BLaER1 treated with 17β-estradiol and CSF1 and Interleukin-3, amounts not matched to agents 10 nM and 100 nM (cell line): Measurements from ENCODE around the gene NKAP.
"Not testable (repeated sequence)": the region's sequence is repeated elsewhere in the genome, so short reads cannot be mapped to it uniquely, and the experiment has no call there.

Experiments
- H3K27ac ChIP-seq, 11 experiments: shearing (Covaris generic); formaldehyde crosslinking; 2 replicates each; pipeline ENCODE4 v1.8.1; 2022
- H3K27me3 ChIP-seq, 11 experiments: shearing (Covaris generic); formaldehyde crosslinking; 2 replicates each; pipeline ENCODE4 v1.8.1; 2022
- H3K36me3 ChIP-seq, 11 experiments: shearing (Covaris generic); formaldehyde crosslinking; 2 replicates each; pipeline ENCODE4 v1.8.1; 2022
- H3K4me1 ChIP-seq, 10 experiments: shearing (Covaris generic); formaldehyde crosslinking; 2 replicates each; pipeline ENCODE4 v1.8.1; 2022
- H3K4me2 ChIP-seq, 11 experiments: shearing (Covaris generic); formaldehyde crosslinking; 2 replicates each; pipeline ENCODE4 v1.8.1; 2022
- H3K4me3 ChIP-seq, 10 experiments: shearing (Covaris generic); formaldehyde crosslinking; 2 replicates each; pipeline ENCODE4 v1.8.1; 2022
- H3K9ac ChIP-seq, 11 experiments: shearing (Covaris generic); formaldehyde crosslinking; 2 replicates each; pipeline ENCODE4 v1.8.1; 2022
- H3K9me3 ChIP-seq, 11 experiments: shearing (Covaris generic); formaldehyde crosslinking; replicated peaks in 1 of 11; 2 replicates each; pipeline ENCODE4 v1.8.1; 2022
- H4K20me1 ChIP-seq, 11 experiments: shearing (Covaris generic); formaldehyde crosslinking; 2 replicates each; pipeline ENCODE4 v1.8.1; 2022
- Cebpa-rat ChIP-seq, 11 experiments: shearing (Covaris generic); IDR thresholded peaks; 2 replicates each; pipeline ENCODE4 v1.8.1; 2022

Gene NKAP

GRCh38 chrX:119900976-119901375 is 42.6 kb downstream of the NKAP start:
- no peak overlapping the region for H3K4me2 ChIP-seq
- no peaks in the 10 kb centered on the region for H3K27me3 ChIP-seq
- H3K9me3 ChIP-seq, result no peaks in the 10 kb centered on the region
- H3K4me1 ChIP-seq, result peaks cover 0 to 15% (median 0%) of the 10 kb centered on the region in 10 experiments; a peak in 5 of 20 replicates
- H3K4me3 ChIP-seq, result no peak overlapping the region
- no peak overlapping the region for H3K9ac ChIP-seq
- no peaks in the 10 kb centered on the region for H3K36me3 ChIP-seq
- H4K20me1 ChIP-seq, result no peaks in the 10 kb centered on the region
- no peak overlapping the region for H3K27ac ChIP-seq
- no peak for TF ChIP-seq Cebpa-rat (IDR thresholded peaks at IDR 0.05)

GRCh38 chrX:119899125-119899524 is 44.4 kb downstream of the NKAP start:
- no peaks in the 10 kb centered on the region for H3K27me3 ChIP-seq
- peaks cover 0 to 15% (median 0%) of the 10 kb centered on the region in 10 experiments; a peak in 5 of 20 replicates for H3K4me1 ChIP-seq
- TF ChIP-seq Cebpa-rat (IDR thresholded peaks at IDR 0.05), result no peak
- no peaks in the 10 kb centered on the region for H4K20me1 ChIP-seq
- H3K9ac ChIP-seq, result no peak overlapping the region
- H3K27ac ChIP-seq, result no peak overlapping the region
- H3K4me3 ChIP-seq, result no peak overlapping the region
- no peaks in the 10 kb centered on the region for H3K9me3 ChIP-seq
- no peaks in the 10 kb centered on the region for H3K36me3 ChIP-seq
- H3K4me2 ChIP-seq, result peak overlapping the region in 3 of 11 experiments; percentile 1 to 67 (median 31); a peak in 3 of 22 replicates

GRCh38 chrX:119895843-119896326 is 47.7 kb downstream of the NKAP start, which contains the start of gene AKAP14:
AKAP14 (plus strand) TSS chrX:119895893; CDS start chrX:119903224, 7,331 bp downstream.
- no peaks in the 10 kb centered on the region for H3K27me3 ChIP-seq
- H3K9me3 ChIP-seq, result no peaks in the 10 kb centered on the region
- no peak within 1 kb of the TSS for H3K9ac ChIP-seq
- peaks cover 0 to 15% (median 0%) of the 10 kb centered on the region in 10 experiments; a peak in 5 of 20 replicates for H3K4me1 ChIP-seq
- no peak within 1 kb of the TSS for H3K4me3 ChIP-seq
- no peak within 1 kb of the TSS for H3K27ac ChIP-seq
- TF ChIP-seq Cebpa-rat (IDR thresholded peaks at IDR 0.05), result no peak
- H3K4me2 ChIP-seq, result no peak within 1 kb of the TSS
- H3K36me3 ChIP-seq, result no peaks in the 10 kb centered on the region
- H4K20me1 ChIP-seq, result no peaks in the 10 kb centered on the region

GRCh38 chrX:119891961-119892692 is 51.4 kb downstream of the NKAP start:
- H3K4me3 ChIP-seq, result not testable (repeated sequence)

GRCh38 chrX:119890626-119891025 is 52.9 kb downstream of the NKAP start:
- H3K27me3 ChIP-seq, result peaks cover 0 to 15% (median 4%) of the 10 kb centered on the region in 11 experiments; a peak in 14 of 22 replicates
- not testable (repeated sequence) for H3K4me2 ChIP-seq, H3K27ac ChIP-seq, H3K9ac ChIP-seq, H3K36me3 ChIP-seq, H3K9me3 ChIP-seq, H3K4me3 ChIP-seq, H4K20me1 ChIP-seq, H3K4me1 ChIP-seq

More at GRCh38 chrX:119891961-119892692, 51.4 kb downstream of the NKAP start:
- not testable (repeated sequence) for H4K20me1 ChIP-seq, H3K9ac ChIP-seq, H3K9me3 ChIP-seq, H3K4me1 ChIP-seq, H3K27ac ChIP-seq, H3K4me2 ChIP-seq, H3K36me3 ChIP-seq
- H3K27me3 ChIP-seq, result peaks cover 0 to 15% (median 4%) of the 10 kb centered on the region in 11 experiments; a peak in 14 of 22 replicates

GRCh38 chrX:119887721-119888425 is 55.7 kb downstream of the NKAP start:
- no peak for TF ChIP-seq Cebpa-rat (IDR thresholded peaks at IDR 0.05)
- H3K4me3 ChIP-seq, result peak overlapping the region; percentile 14 to 59 (median 44); a peak in 13 of 20 replicates
- H3K36me3 ChIP-seq, result no peaks in the 10 kb centered on the region
- H3K9me3 ChIP-seq, result peaks cover 0 to 10% (median 7%) of the 10 kb centered on the region in 11 experiments; a peak in 9 of 22 replicates
- peak overlapping the region in 2 of 11 experiments; percentile 24 to 53; a peak in 3 of 22 replicates for H3K9ac ChIP-seq
- peaks cover 0 to 15% (median 4%) of the 10 kb centered on the region in 11 experiments; a peak in 14 of 22 replicates for H3K27me3 ChIP-seq
- H3K4me1 ChIP-seq, result peaks cover 0 to 6% (median 1%) of the 10 kb centered on the region in 10 experiments; a peak in 3 of 20 replicates
- H4K20me1 ChIP-seq, result no peaks in the 10 kb centered on the region
- no peak overlapping the region for H3K27ac ChIP-seq
- peak overlapping the region; percentile 40 to 73 (median 54); a peak in 18 of 22 replicates for H3K4me2 ChIP-seq

- H3K27ac ChIP-seq, result no peak overlapping the region
- H3K4me3 ChIP-seq, result no peak overlapping the region
- 0 out of 22 replicates have a peak overlapping the region, but pooled peaks of 2 of the 11 experiments have one; percentile 6 to 20 for H3K4me2 ChIP-seq
- no peak overlapping the region for H3K9ac ChIP-seq
- H3K4me1 ChIP-seq, result peaks cover 0 to 6% (median 0%) of the 10 kb centered on the region in 10 experiments; a peak in 4 of 20 replicates
- peaks cover 0 to 15% (median 4%) of the 10 kb centered on the region in 11 experiments; a peak in 14 of 22 replicates for H3K27me3 ChIP-seq
- H4K20me1 ChIP-seq, result no peaks in the 10 kb centered on the region; a peak in 1 of 22 replicates
- no peaks in the 10 kb centered on the region for H3K36me3 ChIP-seq
- peaks cover 0 to 10% (median 7%) of the 10 kb centered on the region in 11 experiments; a peak in 9 of 22 replicates for H3K9me3 ChIP-seq
- no peak for TF ChIP-seq Cebpa-rat (IDR thresholded peaks at IDR 0.05)
Observed at GRCh38 chrX:119885554-119886428, 57.8 kb downstream of the NKAP start.
